ENCODE data around the gene CCSER1.

Gene CCSER1

DNA sequence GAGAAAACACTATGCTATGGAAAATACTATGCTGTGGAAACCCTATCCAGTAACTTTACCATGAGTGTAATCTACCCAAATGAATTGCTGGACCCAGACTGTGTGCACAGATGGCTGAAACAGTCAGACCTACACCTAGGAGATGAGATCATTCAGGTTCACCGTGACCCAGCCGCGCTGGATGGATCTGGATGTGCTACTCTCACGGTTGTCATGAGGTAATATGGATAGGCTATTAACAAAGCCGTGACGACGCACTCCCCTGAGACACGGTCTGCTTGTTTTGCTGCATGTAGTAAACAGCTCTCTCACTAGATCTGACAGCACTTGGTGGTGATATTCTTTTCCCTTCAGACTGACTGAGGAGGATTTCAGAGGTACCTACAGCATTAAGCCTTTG is 1344.1 kb downstream of the CCSER1 start:
- Histone ChIP-seq H3K4me3 (ENCODE audit: low read depth, low read length) (no peak overlapping the region), H3K27me3 (ENCODE audit: control insufficient read depth, insufficient read depth, low read length) (no peaks in the 10 kb centered on the region), H3K9me3 (ENCODE audit: control insufficient read depth, insufficient read depth, low read length) (no peaks in the 10 kb centered on the region), H3K9ac (ENCODE audit: low read depth, low read length) (no peak overlapping the region), H3K4me1 (ENCODE audit: control insufficient read depth, insufficient read depth, low read length) (no peaks in the 10 kb centered on the region), H3K36me3 (ENCODE audit: control insufficient read depth, insufficient read depth, low read length) (no peaks in the 10 kb centered on the region), H3K27ac (ENCODE audit: low read depth, low read length) (no peak overlapping the region)

DNA sequence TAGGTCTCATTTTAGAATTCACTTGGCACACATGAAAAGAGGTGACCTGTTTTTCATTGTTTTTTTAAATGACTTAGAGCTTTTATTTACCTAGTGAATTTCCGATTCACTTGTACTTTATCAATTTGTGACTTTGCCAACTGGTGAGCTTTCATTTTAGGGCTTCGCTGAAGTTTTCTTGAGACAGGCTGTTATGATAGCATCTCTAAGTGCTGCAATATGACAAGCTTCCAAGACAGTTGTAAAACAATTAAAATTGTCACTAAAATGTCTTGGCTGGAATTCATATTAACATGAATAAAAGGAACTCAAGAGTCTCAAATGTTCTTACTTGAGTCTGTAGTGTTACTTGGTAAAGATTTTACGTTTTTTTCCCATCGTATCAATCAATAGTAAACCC is 1344.9 kb downstream of the CCSER1 start:
- no peak overlapping the region for H3K9ac ChIP-seq (ENCODE audit: low read depth, low read length)
- H3K9me3 ChIP-seq (ENCODE audit: control insufficient read depth, insufficient read depth, low read length): no peaks in the 10 kb centered on the region
- H3K4me1 ChIP-seq (ENCODE audit: control insufficient read depth, insufficient read depth, low read length): no peaks in the 10 kb centered on the region
- no peaks in the 10 kb centered on the region for H3K27me3 ChIP-seq (ENCODE audit: control insufficient read depth, insufficient read depth, low read length)
- no peaks in the 10 kb centered on the region for H3K36me3 ChIP-seq (ENCODE audit: control insufficient read depth, insufficient read depth, low read length)
- H3K4me3 ChIP-seq (ENCODE audit: low read depth, low read length): no peak overlapping the region
- no peak overlapping the region for H3K27ac ChIP-seq (ENCODE audit: low read depth, low read length)

DNA sequence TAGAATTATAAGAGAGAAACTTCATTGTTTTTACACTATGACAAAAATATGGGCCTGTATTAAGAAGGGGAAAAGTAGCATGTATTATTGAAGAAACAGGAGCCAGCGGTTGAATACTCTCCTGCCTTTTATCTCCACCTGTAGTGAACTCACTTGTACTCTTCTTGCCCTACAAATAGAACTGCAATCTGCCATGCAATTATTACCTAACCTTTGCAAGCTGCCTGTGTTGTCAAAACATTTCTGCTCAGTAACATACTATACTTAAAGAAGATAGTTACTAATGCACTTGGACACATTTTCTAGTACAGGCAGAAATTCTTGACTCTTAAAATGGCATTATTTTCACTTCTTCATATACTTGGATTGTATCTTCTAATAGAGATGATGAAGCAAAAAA is 1358.2 kb downstream of the CCSER1 start:
- H3K36me3 ChIP-seq (ENCODE audit: control insufficient read depth, insufficient read depth, low read length): no peaks in the 10 kb centered on the region
- no peaks in the 10 kb centered on the region for H3K27me3 ChIP-seq (ENCODE audit: control insufficient read depth, insufficient read depth, low read length)
- H3K4me1 ChIP-seq (ENCODE audit: control insufficient read depth, insufficient read depth, low read length): peaks cover 15% of the 10 kb centered on the region; the same call in 1 of the 2 replicates
- no peak overlapping the region for H3K27ac ChIP-seq (ENCODE audit: low read depth, low read length)
- H3K4me3 ChIP-seq (ENCODE audit: low read depth, low read length): no peak overlapping the region
- no peaks in the 10 kb centered on the region for H3K9me3 ChIP-seq (ENCODE audit: control insufficient read depth, insufficient read depth, low read length)
- no peak overlapping the region for H3K9ac ChIP-seq (ENCODE audit: low read depth, low read length)

DNA sequence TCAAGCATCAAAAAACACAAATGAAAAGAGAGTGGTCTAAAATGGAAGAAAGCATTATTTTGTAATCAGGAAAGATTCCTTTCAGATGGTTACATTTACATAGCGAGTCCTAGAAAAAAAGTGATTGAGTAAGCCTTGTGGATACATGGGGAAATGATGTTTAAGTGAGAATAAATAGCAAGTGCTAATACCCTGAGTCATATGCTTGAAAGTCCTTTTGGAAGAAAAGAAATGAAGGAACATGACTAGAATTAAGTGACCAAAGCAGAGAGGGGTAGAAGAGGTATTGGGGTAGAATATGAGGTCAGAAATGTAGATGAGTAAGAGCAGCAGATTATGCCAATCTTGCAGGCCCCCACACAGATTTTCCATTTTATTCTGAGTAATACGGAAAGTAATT is 1361.8 kb downstream of the CCSER1 start:
- Histone ChIP-seq H3K9me3 (ENCODE audit: control insufficient read depth, insufficient read depth, low read length) (no peaks in the 10 kb centered on the region), H3K9ac (ENCODE audit: low read depth, low read length) (no peak overlapping the region), H3K36me3 (ENCODE audit: control insufficient read depth, insufficient read depth, low read length) (no peaks in the 10 kb centered on the region), H3K4me1 (ENCODE audit: control insufficient read depth, insufficient read depth, low read length) (peaks cover 15% of the 10 kb centered on the region; the same call in 1 of the 2 replicates), H3K4me3 (ENCODE audit: low read depth, low read length) (no peak overlapping the region), H3K27me3 (ENCODE audit: control insufficient read depth, insufficient read depth, low read length) (no peaks in the 10 kb centered on the region), H3K27ac (ENCODE audit: low read depth, low read length) (no peak overlapping the region)

DNA sequence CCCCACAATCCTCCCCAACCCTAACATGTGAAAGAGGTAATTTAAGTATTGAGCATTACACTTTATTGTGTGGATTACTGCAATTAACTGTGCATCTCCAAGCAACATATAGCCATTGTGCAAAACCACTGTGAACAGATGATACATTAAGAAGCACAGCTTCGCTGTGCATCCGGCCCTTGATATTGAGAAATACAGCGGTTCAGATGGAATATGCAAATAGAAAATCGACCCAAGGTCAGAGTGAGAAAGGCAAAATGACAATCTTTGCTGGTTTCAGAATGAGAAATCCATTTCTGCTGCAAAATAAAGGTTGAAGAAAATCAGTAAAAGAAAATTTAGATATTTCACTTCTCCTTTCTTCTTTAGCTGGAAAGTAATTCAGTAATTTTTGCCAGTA is 1370.7 kb downstream of the CCSER1 start:
- no peaks in the 10 kb centered on the region for H3K4me1 ChIP-seq (ENCODE audit: control insufficient read depth, insufficient read depth, low read length)
- no peak overlapping the region for H3K27ac ChIP-seq (ENCODE audit: low read depth, low read length)
- no peaks in the 10 kb centered on the region for H3K27me3 ChIP-seq (ENCODE audit: control insufficient read depth, insufficient read depth, low read length)
- no peak overlapping the region for H3K4me3 ChIP-seq (ENCODE audit: low read depth, low read length)
- no peaks in the 10 kb centered on the region for H3K9me3 ChIP-seq (ENCODE audit: control insufficient read depth, insufficient read depth, low read length)
- no peak overlapping the region for H3K9ac ChIP-seq (ENCODE audit: low read depth, low read length)
- no peaks in the 10 kb centered on the region for H3K36me3 ChIP-seq (ENCODE audit: control insufficient read depth, insufficient read depth, low read length)

DNA sequence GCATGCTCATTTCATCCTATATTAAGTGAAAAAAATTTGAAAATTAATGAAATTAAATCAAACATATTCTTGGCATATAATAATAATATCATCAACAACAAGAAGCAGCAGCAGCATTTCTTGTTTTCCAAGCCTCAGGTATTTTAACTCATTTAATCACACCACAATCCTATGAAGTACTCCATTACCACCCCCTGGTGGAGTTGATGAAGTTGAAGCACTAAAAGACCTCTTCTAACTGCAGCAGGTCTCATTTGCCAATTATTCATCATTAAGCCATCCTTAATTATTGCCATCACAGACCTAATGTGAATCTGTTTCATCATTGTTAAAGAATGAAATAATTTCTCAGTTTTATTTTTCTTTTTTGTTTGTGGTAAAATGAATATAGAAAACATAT is 1375.2 kb downstream of the CCSER1 start:
- no peaks in the 10 kb centered on the region for H3K27me3 ChIP-seq (ENCODE audit: control insufficient read depth, insufficient read depth, low read length)
- H3K9ac ChIP-seq (ENCODE audit: low read depth, low read length): no peak overlapping the region
- no peaks in the 10 kb centered on the region for H3K4me1 ChIP-seq (ENCODE audit: control insufficient read depth, insufficient read depth, low read length)
- no peaks in the 10 kb centered on the region for H3K9me3 ChIP-seq (ENCODE audit: control insufficient read depth, insufficient read depth, low read length)
- no peaks in the 10 kb centered on the region for H3K36me3 ChIP-seq (ENCODE audit: control insufficient read depth, insufficient read depth, low read length)
- no peak overlapping the region for H3K4me3 ChIP-seq (ENCODE audit: low read depth, low read length)
- no peak overlapping the region for H3K27ac ChIP-seq (ENCODE audit: low read depth, low read length)

DNA sequence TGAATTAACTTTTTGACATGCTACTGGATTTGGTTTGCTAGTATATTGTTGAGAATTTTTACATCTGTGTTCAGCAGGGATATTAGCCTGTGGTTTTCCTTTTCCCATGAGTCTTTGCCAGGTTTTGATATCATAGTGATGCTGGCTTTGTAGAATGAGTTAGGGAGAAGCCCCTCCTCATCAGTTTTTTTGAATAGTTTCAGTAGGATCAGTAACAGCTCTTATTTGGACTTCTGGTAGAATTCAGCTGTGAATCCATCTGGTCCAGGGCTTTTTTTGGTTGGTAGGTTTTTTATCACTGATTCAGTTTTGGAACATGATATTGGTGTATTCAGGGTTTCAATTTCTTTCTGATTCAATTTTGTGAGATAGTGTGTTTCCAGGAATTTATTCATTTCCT is 1386.1 kb downstream of the CCSER1 start:
- H3K4me3 ChIP-seq (ENCODE audit: low read depth, low read length): no peak overlapping the region
- H3K4me1 ChIP-seq (ENCODE audit: control insufficient read depth, insufficient read depth, low read length): no peaks in the 10 kb centered on the region
- H3K9ac ChIP-seq (ENCODE audit: low read depth, low read length): no peak overlapping the region
- no peaks in the 10 kb centered on the region for H3K27me3 ChIP-seq (ENCODE audit: control insufficient read depth, insufficient read depth, low read length)
- H3K36me3 ChIP-seq (ENCODE audit: control insufficient read depth, insufficient read depth, low read length): no peaks in the 10 kb centered on the region
- peaks cover 9% of the 10 kb centered on the region for H3K9me3 ChIP-seq (ENCODE audit: control insufficient read depth, insufficient read depth, low read length)
- no peak overlapping the region for H3K27ac ChIP-seq (ENCODE audit: low read depth, low read length)

DNA sequence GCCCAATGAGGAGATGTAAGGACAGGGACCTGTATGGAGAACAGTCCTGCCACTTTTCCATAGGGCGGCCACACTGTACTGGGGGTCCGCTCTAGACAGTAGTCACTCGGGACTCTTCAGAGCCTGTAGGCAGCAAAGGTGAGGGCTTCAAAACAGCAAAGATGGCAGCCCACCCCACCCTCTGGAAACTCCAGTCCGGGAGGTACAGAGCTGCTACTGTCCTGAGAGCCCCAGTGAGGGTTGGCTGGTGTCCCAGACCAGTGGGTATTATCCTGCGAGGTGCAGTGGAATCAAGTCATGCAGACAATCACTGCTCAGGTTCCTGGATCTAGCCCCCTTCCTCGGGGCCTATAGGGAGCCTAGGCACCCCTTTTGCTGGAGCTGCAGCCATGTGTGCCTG is 1392.0 kb downstream of the CCSER1 start:
- no peak overlapping the region for H3K27ac ChIP-seq (ENCODE audit: low read depth, low read length)
- no peaks in the 10 kb centered on the region for H3K4me1 ChIP-seq (ENCODE audit: control insufficient read depth, insufficient read depth, low read length)
- H3K9ac ChIP-seq (ENCODE audit: low read depth, low read length): no peak overlapping the region
- H3K9me3 ChIP-seq (ENCODE audit: control insufficient read depth, insufficient read depth, low read length): no peaks in the 10 kb centered on the region
- no peaks in the 10 kb centered on the region for H3K27me3 ChIP-seq (ENCODE audit: control insufficient read depth, insufficient read depth, low read length)
- H3K36me3 ChIP-seq (ENCODE audit: control insufficient read depth, insufficient read depth, low read length): no peaks in the 10 kb centered on the region
- H3K4me3 ChIP-seq (ENCODE audit: low read depth, low read length): no peak overlapping the region

DNA sequence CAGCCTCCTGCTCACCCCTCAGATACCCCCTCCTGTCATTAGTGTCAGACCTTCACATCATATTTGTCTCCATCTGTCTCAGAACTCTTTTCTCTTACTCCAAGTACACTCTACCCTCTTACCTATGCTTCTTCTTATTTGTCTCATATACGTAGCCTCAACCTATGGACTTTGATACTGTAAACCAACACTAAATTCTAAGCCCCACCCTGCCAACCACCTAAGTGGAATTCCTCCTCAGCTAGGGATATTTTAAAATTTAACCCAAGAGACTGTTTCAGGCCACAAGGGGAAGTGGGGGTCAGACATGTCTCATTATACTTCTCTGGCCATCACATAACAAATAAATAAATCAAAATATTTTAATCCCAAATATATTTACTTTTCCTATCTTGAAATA is 1398.4 kb downstream of the CCSER1 start:
- H3K9me3 ChIP-seq (ENCODE audit: control insufficient read depth, insufficient read depth, low read length): no peaks in the 10 kb centered on the region
- H3K36me3 ChIP-seq (ENCODE audit: control insufficient read depth, insufficient read depth, low read length): no peaks in the 10 kb centered on the region
- H3K4me3 ChIP-seq (ENCODE audit: low read depth, low read length): no peak overlapping the region
- H3K27ac ChIP-seq (ENCODE audit: low read depth, low read length): no peak overlapping the region
- H3K4me1 ChIP-seq (ENCODE audit: control insufficient read depth, insufficient read depth, low read length): no peaks in the 10 kb centered on the region
- H3K9ac ChIP-seq (ENCODE audit: low read depth, low read length): no peak overlapping the region
- no peaks in the 10 kb centered on the region for H3K27me3 ChIP-seq (ENCODE audit: control insufficient read depth, insufficient read depth, low read length)

DNA sequence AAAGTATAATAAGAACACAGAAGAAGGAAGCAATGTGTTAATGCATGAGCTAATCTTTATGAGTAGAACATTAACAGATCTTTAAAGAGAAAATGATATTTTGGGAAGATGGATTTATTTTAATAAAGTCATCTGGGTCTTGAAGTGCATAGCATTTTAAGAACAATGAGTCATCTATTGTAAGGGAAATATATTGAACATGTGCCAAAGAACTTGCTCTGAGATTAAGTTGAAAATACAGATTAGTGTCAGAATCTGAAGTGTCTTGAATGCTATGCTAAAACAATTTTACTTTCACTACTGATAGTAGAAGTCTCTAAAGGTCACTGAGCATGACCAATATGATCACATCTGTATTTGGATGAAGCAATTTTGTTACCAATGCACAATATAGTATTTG is 1399.9 kb downstream of the CCSER1 start:
- Histone ChIP-seq H3K36me3 (ENCODE audit: control insufficient read depth, insufficient read depth, low read length) (no peaks in the 10 kb centered on the region), H3K9ac (ENCODE audit: low read depth, low read length) (no peak overlapping the region), H3K9me3 (ENCODE audit: control insufficient read depth, insufficient read depth, low read length) (no peaks in the 10 kb centered on the region), H3K27me3 (ENCODE audit: control insufficient read depth, insufficient read depth, low read length) (no peaks in the 10 kb centered on the region), H3K27ac (ENCODE audit: low read depth, low read length) (no peak overlapping the region), H3K4me3 (ENCODE audit: low read depth, low read length) (no peak overlapping the region), H3K4me1 (ENCODE audit: control insufficient read depth, insufficient read depth, low read length) (no peaks in the 10 kb centered on the region)

DNA sequence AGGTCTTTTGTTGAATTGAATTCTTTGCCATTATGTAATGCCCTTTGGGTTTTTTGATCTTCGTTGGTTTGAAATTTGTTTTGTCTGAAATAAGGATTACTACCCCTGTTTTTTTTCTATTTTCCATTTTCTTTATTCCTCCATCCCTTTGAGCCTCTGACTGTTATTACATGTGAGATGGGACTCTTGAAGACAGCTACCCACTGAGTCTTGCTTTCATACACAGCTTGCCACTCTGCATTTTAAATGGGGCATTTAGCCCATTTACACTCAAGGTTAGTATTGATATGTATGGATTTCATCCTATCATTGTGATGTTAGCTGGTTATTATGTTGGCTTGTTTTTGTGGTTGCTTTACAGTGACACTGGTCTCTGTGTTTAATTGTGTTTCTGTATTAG is 1440.4 kb downstream of the CCSER1 start:
- peaks cover 17% of the 10 kb centered on the region; the same call in 1 of the 2 replicates for H3K4me1 ChIP-seq (ENCODE audit: control insufficient read depth, insufficient read depth, low read length)
- H3K27me3 ChIP-seq (ENCODE audit: control insufficient read depth, insufficient read depth, low read length): no peaks in the 10 kb centered on the region
- H3K9me3 ChIP-seq (ENCODE audit: control insufficient read depth, insufficient read depth, low read length): peaks cover 27% of the 10 kb centered on the region
- peaks cover 2% of the 10 kb centered on the region; the same call in 1 of the 2 replicates for H3K36me3 ChIP-seq (ENCODE audit: control insufficient read depth, insufficient read depth, low read length)
- H3K27ac ChIP-seq (ENCODE audit: low read depth, low read length): peak overlapping the region; percentile 74
- no peak overlapping the region for H3K4me3 ChIP-seq (ENCODE audit: low read depth, low read length)
- H3K9ac ChIP-seq (ENCODE audit: low read depth, low read length): no peak overlapping the region

DNA sequence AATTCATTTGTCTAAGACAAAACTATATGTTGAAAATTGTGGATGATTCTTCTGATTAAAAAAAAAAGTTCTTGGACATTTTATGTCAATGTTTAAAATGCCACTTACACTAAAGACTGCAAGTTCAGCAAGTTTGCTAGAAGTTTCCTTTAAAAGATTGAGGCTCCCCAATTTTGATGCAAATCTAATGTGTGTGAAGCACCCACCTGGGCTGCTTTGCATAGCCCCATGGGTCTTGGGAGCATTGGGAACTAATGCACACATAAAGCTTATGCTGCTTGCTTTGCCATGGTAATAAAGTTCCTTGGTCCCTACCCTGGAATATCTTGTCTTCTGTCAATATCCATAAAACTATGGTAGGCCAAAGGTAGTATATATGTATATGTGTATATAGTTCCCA is 1450.7 kb downstream of the CCSER1 start:
- Histone ChIP-seq H3K9me3 (ENCODE audit: control insufficient read depth, insufficient read depth, low read length) (no peaks in the 10 kb centered on the region; the same call in 1 of the 2 replicates), H3K4me1 (ENCODE audit: control insufficient read depth, insufficient read depth, low read length) (peaks cover 21% of the 10 kb centered on the region), H3K4me3 (ENCODE audit: low read depth, low read length) (peak overlapping the region; percentile 15; the same call in 1 of the 2 replicates), H3K27me3 (ENCODE audit: control insufficient read depth, insufficient read depth, low read length) (no peaks in the 10 kb centered on the region), H3K27ac (ENCODE audit: low read depth, low read length) (peak overlapping the region; percentile 53), H3K9ac (ENCODE audit: low read depth, low read length) (no peak overlapping the region), H3K36me3 (ENCODE audit: control insufficient read depth, insufficient read depth, low read length) (no peaks in the 10 kb centered on the region)

Data from HUES48 (cell line).